CD4-positive, alpha-beta memory T cell (primary cell): ENCODE results near the gene SPINT4. TPM values are rescaled to one million over a fixed set of nuclear protein-coding genes. Genes with fewer than 3 reads are reported as not detected.
"Not testable (repeated sequence)": the region's sequence is repeated elsewhere in the genome, so short reads cannot be mapped to it uniquely, and the experiment has no call there.

Experiments
- CTCF ChIA-PET: fragments of 350-600 bp; sonication (Branson Sonifier 250); formaldehyde crosslinking; loops from one replicate; lab custom pipeline; 2021; ENCODE audit warnings: inconsistent platforms; ENCODE audit not compliant: partially characterized antibody; lab: Charles Lee
- POLR2A ChIA-PET: fragments of 350-600 bp; sonication (Branson Sonifier 250); formaldehyde crosslinking; loops from one replicate; lab custom pipeline; 2021; ENCODE audit not compliant: partially characterized antibody; lab: Charles Lee
- DNase-seq, 5 donors: peaks; one replicate each; pipeline versions ENCODE4 v3.0.0 to v3.0.0-alpha.2; 2020 to 2022; ENCODE audit warnings: mixed read lengths in 1 of 5
- H3K27ac ChIP-seq: one replicate; pipeline ENCODE4 v1.7.0; 2013; ENCODE audit warnings: low read depth, low read length
- H3K27me3 ChIP-seq: 2 replicates; pipeline ENCODE4 v1.7.0; 2013; ENCODE audit warnings: mild to moderate bottlenecking, low read length, moderate library complexity; ENCODE audit not compliant: insufficient read depth
- H3K36me3 ChIP-seq: 2 replicates; pipeline ENCODE4 v1.7.0; 2013; ENCODE audit warnings: mild to moderate bottlenecking, low read length, moderate library complexity; ENCODE audit not compliant: insufficient read depth
- H3K4me1 ChIP-seq: 2 replicates; pipeline ENCODE4 v1.7.0; 2013; ENCODE audit warnings: mild to moderate bottlenecking, low read length, moderate library complexity; ENCODE audit not compliant: insufficient read depth
- H3K4me3 ChIP-seq, 2 donors: one replicate each; pipeline ENCODE4 v1.7.0; 2013; ENCODE audit warnings: low read length in 2 of 2, mild to moderate bottlenecking in 1 of 2
- H3K9me3 ChIP-seq, 2 donors: one replicate each; pipeline ENCODE4 v1.7.0; 2013; ENCODE audit warnings: low read length in 2 of 2, control low read depth in 1 of 2; ENCODE audit not compliant: control insufficient read depth in 1 of 2
- H3K27ac Mint-ChIP-seq, 7 donors: one replicate each; pipeline ENCODE4 v1.8.0; 2020 to 2021; ENCODE audit warnings: mixed read lengths in 7 of 7, mild to moderate bottlenecking in 6 of 7, inconsistent platforms in 3 of 7, moderate library complexity in 3 of 7
- H3K27me3 Mint-ChIP-seq, 2 donors: one replicate each; pipeline ENCODE4 v1.8.0; 2020 to 2021; ENCODE audit warnings: mixed read lengths in 2 of 2
- H3K36me3 Mint-ChIP-seq, 2 donors: one replicate each; pipeline ENCODE4 v1.8.0; 2020 to 2021; ENCODE audit warnings: mixed read lengths in 2 of 2, inconsistent platforms in 1 of 2, mild to moderate bottlenecking in 1 of 2
- H3K4me1 Mint-ChIP-seq, 4 donors: one replicate each; pipeline ENCODE4 v1.8.0; 2020 to 2021; ENCODE audit warnings: mixed read lengths in 4 of 4, mild to moderate bottlenecking in 1 of 4
- H3K4me3 Mint-ChIP-seq, 8 donors: one replicate each; pipeline ENCODE4 v1.8.0; 2020 to 2021; ENCODE audit warnings: mixed read lengths in 8 of 8, mild to moderate bottlenecking in 7 of 8, moderate library complexity in 6 of 8, inconsistent platforms in 3 of 8
- H3K9me3 Mint-ChIP-seq, 8 donors: one replicate each; pipeline ENCODE4 v1.8.0; 2020 to 2021; ENCODE audit warnings: mixed read lengths in 8 of 8, mild to moderate bottlenecking in 5 of 8, inconsistent platforms in 3 of 8, moderate library complexity in 1 of 8
- intact Hi-C: fragments of 100-400 bp; cut with micrococcal nuclease; formaldehyde crosslinking; loops from one replicate; pipeline ENCODE4 v1.15.1; 2023
- polyA plus RNA-seq, 2 donors: library from polyadenylated mRNA; unstranded; fragments of 300-500 nt; fragmentation: Illumina TruSeq; gene quantifications; one replicate each; pipeline ENCODE4 v1.2.3, GENCODE V29; 2021
- total RNA-seq, 2 experiments: library from RNA; stranded (reverse); gene quantifications; one replicate each; pipeline ENCODE4 v1.2.3, GENCODE V29; 2021

The SPINT4 gene
- total and polyA plus RNA-seq, 4 experiments from 2014 or later, result not detected

DNA sequence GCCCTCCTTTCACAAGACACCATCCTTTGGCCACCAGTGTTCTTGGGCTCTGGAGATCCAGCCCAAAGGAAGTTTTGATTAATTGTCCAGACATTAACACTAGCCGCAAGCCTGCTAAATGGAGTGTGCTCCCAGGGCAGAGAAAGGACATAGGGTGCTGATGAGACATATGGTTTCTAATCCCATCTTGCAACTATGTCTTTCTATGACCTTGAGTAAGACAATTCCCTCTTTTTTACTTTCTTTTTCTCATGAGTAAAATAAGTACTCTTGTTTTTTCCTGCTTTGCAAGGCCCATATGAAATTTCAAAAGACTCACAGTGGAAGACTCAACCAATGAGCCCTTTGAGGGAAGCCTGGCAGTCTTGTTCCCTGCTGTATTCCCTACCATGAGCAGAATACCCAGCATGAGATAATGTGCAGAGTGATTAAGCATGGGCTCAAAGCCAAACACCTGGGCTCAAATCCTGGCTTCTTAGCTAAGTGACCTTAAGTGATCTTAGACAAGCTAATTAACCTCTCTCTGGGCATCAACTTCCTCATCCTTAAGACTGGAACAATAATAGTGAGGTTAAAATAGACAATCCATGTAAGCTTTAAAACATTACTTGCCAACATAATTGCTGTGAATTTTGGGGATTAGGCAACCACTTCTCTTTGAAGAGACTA is 17.0 kb upstream of the SPINT4 start, which contains the start of gene WFDC10B:
Gene WFDC10B (minus strand): TSS at position 51 of the 669 bp plus-strand sequence. CDS start 19,027 bp downstream, outside the sequence.
- Mint-ChIP-seq H3K9me3 (peaks cover 0 to 3% (median 0%) of the 10 kb centered on the region in 8 donors), H3K4me1 (no peaks in the 10 kb centered on the region), H3K27me3 (peaks cover 23 to 30% of the 10 kb centered on the region in 2 donors), H3K4me3 (no peak within 1 kb of the TSS), H3K27ac (no peak within 1 kb of the TSS), H3K36me3 (no peaks in the 10 kb centered on the region)
- H3K9me3 ChIP-seq, result no peaks in the 10 kb centered on the region
- ChIA-PET POLR2A (no interaction called here), CTCF (interaction anchor here (0.6 kb wide), 1 partner anchor 67 kb away, joined by 5 read pairs; no protein-coding TSS in a partner anchor)
- DNase-seq, result no peak
- intact Hi-C loops, result no loop called here
- H3K36me3 ChIP-seq, result no peaks in the 10 kb centered on the region
- no peak within 1 kb of the TSS for H3K27ac ChIP-seq
- no peak within 1 kb of the TSS for H3K4me3 ChIP-seq
- H3K27me3 ChIP-seq, result no peaks in the 10 kb centered on the region
- H3K4me1 ChIP-seq, result no peaks in the 10 kb centered on the region

DNA sequence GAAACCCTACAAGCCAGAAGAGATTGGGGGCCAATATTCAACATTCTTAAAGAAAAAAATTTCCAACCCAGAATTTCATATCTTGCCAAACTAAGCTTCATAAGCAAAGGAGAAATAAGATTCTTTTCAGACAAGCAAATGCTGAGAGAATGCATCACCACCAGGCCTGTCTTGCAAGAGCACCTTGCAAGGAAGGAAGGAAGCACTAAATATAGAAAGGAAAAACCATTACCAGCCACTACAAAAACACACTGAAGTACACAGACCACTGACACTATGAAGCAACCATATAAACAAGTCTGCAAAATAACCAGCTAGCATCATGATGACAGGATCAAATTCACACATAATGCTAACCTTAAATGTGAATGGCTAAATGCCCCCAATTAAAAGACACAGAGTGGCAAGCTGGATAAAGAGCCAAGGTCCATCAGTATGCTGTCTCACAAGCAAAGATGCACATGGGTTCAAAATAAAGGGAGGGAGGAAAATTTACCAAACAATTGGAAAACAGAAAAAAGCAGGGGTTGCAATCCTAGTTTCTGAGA is 5.9 kb upstream of the SPINT4 start:
- H3K9me3 ChIP-seq, H3K4me1 Mint-ChIP-seq, H3K9me3 Mint-ChIP-seq, H3K27me3 ChIP-seq, H3K36me3 Mint-ChIP-seq, H3K4me1 ChIP-seq, DNase-seq, H3K4me3 Mint-ChIP-seq, intact Hi-C loops, H3K27ac Mint-ChIP-seq, H3K36me3 ChIP-seq, CTCF ChIA-PET, H3K27ac ChIP-seq, H3K4me3 ChIP-seq: not testable (repeated sequence)
- POLR2A ChIA-PET, result interaction anchor here (0.6 kb wide), 1 partner anchor 1568 kb away, joined by 3 read pairs; no protein-coding TSS in a partner anchor
- peaks cover 19 to 32% of the 10 kb centered on the region in 2 donors for H3K27me3 Mint-ChIP-seq

DNA sequence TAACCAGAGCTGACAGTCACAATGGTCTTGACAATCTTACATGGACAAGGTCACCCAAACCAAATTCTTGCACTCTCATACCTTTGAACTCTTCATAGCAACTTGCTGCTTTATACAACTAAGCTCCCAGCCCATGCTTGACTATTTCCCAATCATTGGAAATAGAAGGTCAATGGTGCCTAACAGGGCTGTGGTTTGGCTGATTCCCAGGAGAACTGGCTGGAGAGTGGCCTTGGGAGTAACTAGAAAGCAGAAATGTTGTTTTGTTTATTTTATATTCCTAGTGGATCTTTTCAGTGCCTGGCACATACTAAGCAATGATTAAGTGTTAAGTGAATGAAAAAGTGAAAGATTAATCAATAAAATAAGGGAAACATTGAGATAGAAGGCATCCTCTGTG is 3.0 kb downstream of the SPINT4 start:
- Mint-ChIP-seq H3K27ac (no peak overlapping the region), H3K4me3 (no peak overlapping the region), H3K27me3 (peaks cover 19 to 24% of the 10 kb centered on the region in 2 donors), H3K9me3 (peaks cover 0 to 4% (median 0%) of the 10 kb centered on the region in 8 donors), H3K4me1 (no peaks in the 10 kb centered on the region), H3K36me3 (no peaks in the 10 kb centered on the region)
- no peak overlapping the region for H3K27ac ChIP-seq
- intact Hi-C loops, result no loop called here
- H3K36me3 ChIP-seq, result no peaks in the 10 kb centered on the region
- POLR2A ChIA-PET, result no interaction called here
- H3K27me3 ChIP-seq, result no peaks in the 10 kb centered on the region
- CTCF ChIA-PET, result interaction anchor here (0.6 kb wide), 1 partner anchor 13 kb away, joined by 3 read pairs; no protein-coding TSS in a partner anchor
- no peak for DNase-seq
- no peaks in the 10 kb centered on the region for H3K4me1 ChIP-seq
- H3K4me3 ChIP-seq, result no peak overlapping the region
- no peaks in the 10 kb centered on the region for H3K9me3 ChIP-seq

DNA sequence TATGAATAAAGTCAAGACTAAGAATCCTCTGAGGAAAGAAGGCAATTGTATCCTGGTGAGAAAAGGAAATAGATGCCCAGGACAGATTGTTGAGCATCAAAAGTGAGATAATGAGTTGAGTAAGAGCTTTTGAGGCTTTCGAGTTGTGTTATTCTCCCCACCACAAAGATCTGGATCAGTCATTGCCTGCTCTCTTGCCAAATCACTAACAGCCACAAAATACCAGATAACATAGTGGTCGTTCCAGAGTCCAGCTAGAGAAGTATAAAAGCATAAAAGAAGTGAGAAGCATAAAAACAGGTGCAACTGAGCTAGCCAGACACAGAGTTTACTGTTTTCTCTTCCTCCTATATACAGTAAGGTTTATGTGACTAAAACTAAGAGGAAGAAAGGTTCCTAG is 4.9 kb downstream of the SPINT4 start:
- Histone ChIP-seq H3K27me3 (no peaks in the 10 kb centered on the region), H3K27ac (no peak overlapping the region), H3K36me3 (no peaks in the 10 kb centered on the region), H3K4me3 (no peak overlapping the region), H3K9me3 (no peaks in the 10 kb centered on the region), H3K4me1 (no peaks in the 10 kb centered on the region)
- Mint-ChIP-seq H3K9me3 (peaks cover 0 to 22% (median 12%) of the 10 kb centered on the region in 8 donors), H3K4me3 (no peak overlapping the region), H3K27ac (no peak overlapping the region), H3K27me3 (peaks cover 20 to 27% of the 10 kb centered on the region in 2 donors), H3K36me3 (peaks cover 0 to 1% of the 10 kb centered on the region in 2 donors), H3K4me1 (no peaks in the 10 kb centered on the region)
- CTCF ChIA-PET, result no interaction called here
- DNase-seq, result no peak
- intact Hi-C loops, result no loop called here
- POLR2A ChIA-PET, result no interaction called here

DNA sequence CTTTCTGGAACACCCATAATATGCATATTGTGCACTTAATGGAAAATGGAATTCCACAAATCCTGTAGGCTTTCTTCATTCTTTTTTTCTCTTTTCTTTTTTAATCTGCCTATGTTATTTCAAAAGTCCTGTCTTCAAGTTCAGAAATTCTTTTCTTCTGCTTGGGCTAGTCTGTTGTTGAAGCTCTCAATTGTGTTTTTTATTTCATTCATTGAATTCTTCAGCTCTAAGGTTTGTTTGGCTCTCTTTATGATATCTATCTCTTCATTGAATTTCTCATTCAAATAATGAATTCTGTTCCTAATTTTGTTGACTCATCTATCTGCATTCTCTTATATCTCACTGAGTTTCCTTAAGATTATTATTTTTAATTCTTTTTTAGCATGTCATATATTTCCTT is 10.1 kb downstream of the SPINT4 start:
- peaks cover 18 to 21% of the 10 kb centered on the region in 2 donors for H3K27me3 Mint-ChIP-seq
- Histone ChIP-seq H3K9me3 (no peaks in the 10 kb centered on the region), H3K36me3 (no peaks in the 10 kb centered on the region), H3K27ac (no peak overlapping the region), H3K4me1 (no peaks in the 10 kb centered on the region), H3K4me3 (no peak overlapping the region), H3K27me3 (no peaks in the 10 kb centered on the region)
- DNase-seq, result no peak
- H3K4me1 Mint-ChIP-seq, result no peaks in the 10 kb centered on the region
- ChIA-PET POLR2A (no interaction called here), CTCF (no interaction called here)
- H3K27ac Mint-ChIP-seq, result peak overlapping the region in 1 of 7 donors; percentile 21
- H3K36me3 Mint-ChIP-seq, result peaks cover 0 to 1% of the 10 kb centered on the region in 2 donors
- no peak overlapping the region for H3K4me3 Mint-ChIP-seq
- intact Hi-C loops, result no loop called here
- peaks cover 0 to 43% (median 27%) of the 10 kb centered on the region in 8 donors for H3K9me3 Mint-ChIP-seq

DNA sequence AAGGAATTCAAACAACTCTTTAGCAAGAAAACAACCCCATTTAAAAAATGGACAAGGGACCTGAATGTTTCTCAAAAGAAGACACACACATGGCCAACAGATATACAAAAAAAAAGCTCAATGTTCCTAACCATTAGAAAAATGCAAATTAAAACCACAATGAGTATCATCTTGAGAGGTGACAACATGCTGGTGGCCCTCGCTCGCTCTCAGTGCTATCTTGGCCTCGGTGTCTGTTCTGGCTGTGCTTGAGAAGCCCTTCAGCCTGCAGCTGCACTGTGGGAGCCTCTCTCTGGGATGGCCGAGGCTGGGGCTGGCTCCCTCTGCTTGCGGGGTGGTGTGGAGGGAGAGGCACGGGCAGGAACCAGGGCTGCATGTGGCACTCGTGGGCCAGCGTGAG is 13.4 kb downstream of the SPINT4 start:
- H3K36me3 ChIP-seq, result no peaks in the 10 kb centered on the region
- intact Hi-C loops, result no loop called here
- peaks cover 0 to 35% (median 24%) of the 10 kb centered on the region in 8 donors for H3K9me3 Mint-ChIP-seq
- H3K4me3 ChIP-seq, result no peak overlapping the region
- ChIA-PET CTCF (no interaction called here), POLR2A (no interaction called here)
- no peak overlapping the region for H3K27ac Mint-ChIP-seq
- no peaks in the 10 kb centered on the region for H3K9me3 ChIP-seq
- H3K27me3 Mint-ChIP-seq, result peaks cover 16 to 29% of the 10 kb centered on the region in 2 donors
- DNase-seq, result no peak
- no peaks in the 10 kb centered on the region for H3K27me3 ChIP-seq
- H3K4me1 Mint-ChIP-seq, result no peaks in the 10 kb centered on the region
- no peak overlapping the region for H3K4me3 Mint-ChIP-seq
- H3K4me1 ChIP-seq, result no peaks in the 10 kb centered on the region
- no peaks in the 10 kb centered on the region for H3K36me3 Mint-ChIP-seq
- H3K27ac ChIP-seq, result no peak overlapping the region

DNA sequence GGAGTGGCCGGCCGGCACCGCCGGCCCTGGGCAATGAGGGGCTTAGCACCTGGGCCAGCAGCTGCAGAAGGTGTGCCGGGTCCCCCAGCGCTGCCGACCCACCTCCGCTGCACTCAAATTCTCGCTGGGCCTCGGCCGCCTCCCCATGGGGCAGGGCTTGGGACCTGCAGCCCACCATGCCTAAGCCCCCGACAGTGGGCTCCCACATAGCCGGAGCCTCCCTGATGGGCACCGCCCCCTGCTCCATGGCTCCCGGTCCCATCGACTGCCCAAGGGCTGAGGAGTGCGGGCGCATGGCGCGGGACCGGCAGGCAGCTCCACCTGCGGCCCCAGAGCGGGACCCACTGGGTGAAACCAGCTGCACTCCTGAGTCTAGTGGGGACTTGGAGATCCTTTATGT is 13.8 kb downstream of the SPINT4 start:
- no peaks in the 10 kb centered on the region for H3K36me3 Mint-ChIP-seq
- H3K9me3 ChIP-seq, result no peaks in the 10 kb centered on the region
- H3K27me3 ChIP-seq, result no peaks in the 10 kb centered on the region
- no peaks in the 10 kb centered on the region for H3K4me1 ChIP-seq
- no peak overlapping the region for H3K27ac Mint-ChIP-seq
- H3K4me3 ChIP-seq, result no peak overlapping the region
- no peak overlapping the region for H3K27ac ChIP-seq
- peaks cover 0 to 32% (median 22%) of the 10 kb centered on the region in 8 donors for H3K9me3 Mint-ChIP-seq
- DNase-seq, result no peak
- CTCF ChIA-PET, result no interaction called here
- POLR2A ChIA-PET, result no interaction called here
- intact Hi-C loops, result no loop called here
- H3K27me3 Mint-ChIP-seq, result peaks cover 14 to 27% of the 10 kb centered on the region in 2 donors
- H3K4me1 Mint-ChIP-seq, result no peaks in the 10 kb centered on the region
- no peaks in the 10 kb centered on the region for H3K36me3 ChIP-seq
- no peak overlapping the region for H3K4me3 Mint-ChIP-seq
